Measurements from ENCODE around the gene GLB1L2. TPM values are rescaled to one million over a fixed set of nuclear protein-coding genes. Genes with fewer than 3 reads are reported as not detected.

GLB1L2 gene
- total RNA-seq, 1 experiment from 2014 or later, result 27.1 TPM

DNA sequence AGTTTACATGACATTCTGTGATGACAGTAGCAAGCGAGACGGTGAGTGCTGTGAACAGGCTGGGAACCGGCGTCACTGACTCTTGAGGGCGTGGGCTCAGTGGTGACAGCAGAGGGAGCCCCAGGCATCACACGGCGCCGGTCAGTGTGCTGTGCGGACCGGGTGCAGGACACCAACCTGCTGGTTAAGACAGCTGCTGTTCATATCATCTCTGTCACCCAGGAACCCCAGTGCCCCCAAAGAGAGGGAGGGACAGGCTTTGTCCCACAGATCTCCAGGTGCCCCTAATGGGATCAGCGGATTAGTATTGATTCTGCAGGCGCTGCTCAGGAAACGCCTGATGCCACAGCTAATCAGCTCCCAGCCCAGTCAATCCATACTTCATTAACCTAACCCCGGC, 61.9 kb downstream of the GLB1L2 start:
- no peaks in the 10 kb centered on the region for H3K9me3 ChIP-seq (ENCODE audit: control insufficient read depth in 1 of 2, insufficient read depth in 1 of 2, low read depth in 1 of 2, low read length in 2 of 2)
- H2AFZ ChIP-seq (ENCODE audit: low read depth, low read length, poor library complexity, severe bottlenecking), result no peak overlapping the region
- no peak overlapping the region for H3K4me2 ChIP-seq (ENCODE audit: low read length)
- no peaks in the 10 kb centered on the region for H3K27me3 ChIP-seq (ENCODE audit: insufficient read depth, low read length)
- POLR2A ChIA-PET, result no interaction called here
- no peaks in the 10 kb centered on the region for H3K79me2 ChIP-seq (ENCODE audit: insufficient read depth, low read length)
- H3K9ac ChIP-seq (ENCODE audit: low read length), result no peak overlapping the region
- no peaks in the 10 kb centered on the region for H3K9me2 ChIP-seq (ENCODE audit: insufficient read depth)
- H3K36me3 ChIP-seq (ENCODE audit: control insufficient read depth in 1 of 2, insufficient read depth in 2 of 2, low read length in 2 of 2), result no peaks in the 10 kb centered on the region
- DNase-seq (ENCODE audit: low read depth, low spot score), result peak; percentile 2
- peak; percentile 94 for ATAC-seq
- H3K4me1 ChIP-seq (ENCODE audit: control insufficient read depth in 1 of 2, insufficient read depth in 2 of 2, low read length in 2 of 2), result no peaks in the 10 kb centered on the region
- RAD21 ChIA-PET (ENCODE audit: low non-redundant PET in 1 of 2, low total read pairs in 2 of 2, uncharacterized antibody in 2 of 2, unreplicated experiment in 2 of 2), result no interaction called here
- CTCF ChIA-PET, result no interaction called here
- H4K20me1 ChIP-seq (ENCODE audit: insufficient read depth), result no peaks in the 10 kb centered on the region
- H3K4me3 ChIP-seq (replicated peaks in 1 of 2; ENCODE audit: low read depth in 1 of 2, low read length in 2 of 2), result no peak overlapping the region
- TF ChIP-seq TCF7L2 (IDR thresholded peaks at IDR 0.05; ENCODE audit: borderline replicate concordance, extremely low read depth, insufficient read depth, insufficient read length) (peak; percentile 24), SIN3A (IDR thresholded peaks at IDR 0.05; ENCODE audit: low read depth) (no peak), POLR2AphosphoS5 (IDR thresholded peaks at IDR 0.05; ENCODE audit: low read depth, low read length) (no peak), SP1 (IDR thresholded peaks at IDR 0.05; ENCODE audit: low read depth) (no peak), RAD21 (IDR thresholded peaks at IDR 0.05; ENCODE audit: low read depth) (peak; percentile 59)
- TF ChIP-seq, protein P1, sequence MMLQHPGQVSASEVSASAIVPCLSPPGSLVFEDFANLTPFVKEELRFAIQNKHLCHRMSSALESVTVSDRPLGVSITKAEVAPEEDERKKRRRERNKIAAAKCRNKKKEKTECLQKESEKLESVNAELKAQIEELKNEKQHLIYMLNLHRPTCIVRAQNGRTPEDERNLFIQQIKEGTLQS (IDR thresholded peaks at IDR 0.05), result no peak
- TF ChIP-seq, protein P2, sequence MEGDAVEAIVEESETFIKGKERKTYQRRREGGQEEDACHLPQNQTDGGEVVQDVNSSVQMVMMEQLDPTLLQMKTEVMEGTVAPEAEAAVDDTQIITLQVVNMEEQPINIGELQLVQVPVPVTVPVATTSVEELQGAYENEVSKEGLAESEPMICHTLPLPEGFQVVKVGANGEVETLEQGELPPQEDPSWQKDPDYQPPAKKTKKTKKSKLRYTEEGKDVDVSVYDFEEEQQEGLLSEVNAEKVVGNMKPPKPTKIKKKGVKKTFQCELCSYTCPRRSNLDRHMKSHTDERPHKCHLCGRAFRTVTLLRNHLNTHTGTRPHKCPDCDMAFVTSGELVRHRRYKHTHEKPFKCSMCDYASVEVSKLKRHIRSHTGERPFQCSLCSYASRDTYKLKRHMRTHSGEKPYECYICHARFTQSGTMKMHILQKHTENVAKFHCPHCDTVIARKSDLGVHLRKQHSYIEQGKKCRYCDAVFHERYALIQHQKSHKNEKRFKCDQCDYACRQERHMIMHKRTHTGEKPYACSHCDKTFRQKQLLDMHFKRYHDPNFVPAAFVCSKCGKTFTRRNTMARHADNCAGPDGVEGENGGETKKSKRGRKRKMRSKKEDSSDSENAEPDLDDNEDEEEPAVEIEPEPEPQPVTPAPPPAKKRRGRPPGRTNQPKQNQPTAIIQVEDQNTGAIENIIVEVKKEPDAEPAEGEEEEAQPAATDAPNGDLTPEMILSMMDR (IDR thresholded peaks at IDR 0.05 in 2 of 3, conservative IDR thresholded peaks at IDR 0.05 in 1 of 3; ENCODE audit: borderline replicate concordance in 1 of 3, insufficient read depth in 1 of 3, low read depth in 2 of 3, low read length in 2 of 3), result peak; percentile 33 to 38 (median 36); a peak in 5 of 6 replicates
- no peak overlapping the region for H3K27ac ChIP-seq (ENCODE audit: low read depth, low read length)
- no TSS peak for BruUV-seq (replicated peaks)
- intact Hi-C loops (cut with micrococcal nuclease), result no loop called here

GRCh38 chr11:134394311-134394710, 62.5 kb downstream of the GLB1L2 start:
- Histone ChIP-seq H3K9ac (ENCODE audit: low read length) (no peak overlapping the region), H2AFZ (ENCODE audit: low read depth, low read length, poor library complexity, severe bottlenecking) (no peak overlapping the region), H3K4me1 (ENCODE audit: control insufficient read depth in 1 of 2, insufficient read depth in 2 of 2, low read length in 2 of 2) (no peaks in the 10 kb centered on the region), H3K4me2 (ENCODE audit: low read length) (no peak overlapping the region), H3K4me3 (replicated peaks in 1 of 2; ENCODE audit: low read depth in 1 of 2, low read length in 2 of 2) (no peak overlapping the region), H3K9me2 (ENCODE audit: insufficient read depth) (no peaks in the 10 kb centered on the region), H3K9me3 (ENCODE audit: control insufficient read depth in 1 of 2, insufficient read depth in 1 of 2, low read depth in 1 of 2, low read length in 2 of 2) (no peaks in the 10 kb centered on the region), H3K27ac (ENCODE audit: low read depth, low read length) (no peak overlapping the region), H3K79me2 (ENCODE audit: insufficient read depth, low read length) (no peaks in the 10 kb centered on the region), H3K36me3 (ENCODE audit: control insufficient read depth in 1 of 2, insufficient read depth in 2 of 2, low read length in 2 of 2) (no peaks in the 10 kb centered on the region), H3K27me3 (ENCODE audit: insufficient read depth, low read length) (no peaks in the 10 kb centered on the region), H4K20me1 (ENCODE audit: insufficient read depth) (no peaks in the 10 kb centered on the region)
- ChIA-PET POLR2A (no interaction called here), RAD21 (ENCODE audit: low non-redundant PET in 1 of 2, low total read pairs in 2 of 2, uncharacterized antibody in 2 of 2, unreplicated experiment in 2 of 2) (no interaction called here), CTCF (no interaction called here)
- BruUV-seq (replicated peaks), result no TSS peak
- ATAC-seq (no peak), DNase-seq (ENCODE audit: low read depth, low spot score) (no peak)
- intact Hi-C loops (cut with micrococcal nuclease), result no loop called here
- TF ChIP-seq CBX3 (IDR thresholded peaks at IDR 0.05; ENCODE audit: low read depth) (no peak), SRF (IDR thresholded peaks at IDR 0.05; ENCODE audit: low read depth) (no peak), ZFX (IDR thresholded peaks at IDR 0.05) (no peak), TCF7L2 (IDR thresholded peaks at IDR 0.05; ENCODE audit: borderline replicate concordance, extremely low read depth, insufficient read depth, insufficient read length) (no peak), JUND (IDR thresholded peaks at IDR 0.05) (no peak)

All from HCT116 (cell line).